ENCODE measurements around the gene MAP6D1. TPM values are rescaled to one million over a fixed set of nuclear protein-coding genes. Genes with fewer than 3 reads are reported as not detected.

The MAP6D1 gene
- total and polyA plus RNA-seq, 9 of the 15 experiments (the other 6 are each of a cell fraction or from before 2014, with no cell fraction given): 0.16 to 1.5 (median 0.44) TPM; not detected in 3

DNA sequence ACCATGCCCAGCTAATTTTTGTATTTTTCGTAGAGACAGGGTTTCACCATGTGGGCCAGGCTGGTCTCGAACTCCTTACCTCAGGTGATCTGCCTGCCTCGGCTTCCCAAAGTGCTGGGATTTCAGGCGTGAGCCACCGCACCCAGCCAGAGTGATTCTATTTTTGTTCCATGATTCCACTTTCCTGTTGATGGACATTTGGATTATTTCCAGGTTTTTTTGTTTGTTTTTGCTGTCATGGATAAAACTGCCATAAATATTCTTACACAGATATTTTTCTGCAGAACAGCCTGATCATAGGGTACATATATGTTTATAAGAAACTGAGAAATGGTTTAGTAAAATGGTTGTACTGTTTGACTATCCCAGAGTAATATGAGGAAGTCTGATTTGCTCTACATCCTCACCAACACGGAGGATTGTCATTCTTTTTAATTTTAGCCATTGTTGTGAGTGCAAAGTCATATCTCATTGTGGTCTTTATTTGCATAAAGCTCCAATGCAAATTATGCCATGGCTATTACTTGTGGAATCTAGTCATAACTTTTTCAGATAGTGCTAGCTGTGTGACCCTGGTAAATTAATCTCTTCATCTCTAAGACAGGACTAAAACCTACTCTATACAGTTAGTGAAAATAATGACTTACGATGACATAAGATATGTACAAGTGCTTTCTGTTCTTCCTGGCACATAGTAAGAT, 42.7 kb downstream of the MAP6D1 start:
- Histone ChIP-seq H3K79me2 (ENCODE audit: control insufficient read depth, insufficient read depth, low read length) (no peaks in the 10 kb centered on the region), H4K20me1 (replicated peaks; ENCODE audit: control insufficient read depth, insufficient read depth, low read length) (no peaks in the 10 kb centered on the region), H3K9me1 (ENCODE audit: control insufficient read depth, insufficient read depth, low read length) (no peaks in the 10 kb centered on the region), H3K4me3 (no peak overlapping the region), H3K4me2 (ENCODE audit: insufficient read depth, low read length) (no peak overlapping the region), H2AFZ (ENCODE audit: low read depth, low read length) (no peak overlapping the region), H3K27me3 (ENCODE audit: control insufficient read depth in 2 of 2, insufficient read depth in 2 of 2, low read length in 2 of 2) (no peaks in the 10 kb centered on the region), H3K36me3 (ENCODE audit: control insufficient read depth, insufficient read depth, low read length) (peaks cover 66% of the 10 kb centered on the region), H3K9me3 (replicated peaks; ENCODE audit: control insufficient read depth, insufficient read depth, low read depth, low read length) (no peaks in the 10 kb centered on the region), H3K27ac (ENCODE audit: extremely low read depth, low read depth, low read length) (no peak overlapping the region), H3K4me1 (replicated peaks in 1 of 2; ENCODE audit: control insufficient read depth in 2 of 2, insufficient read depth in 2 of 2, low read length in 2 of 2) (no peaks in the 10 kb centered on the region; a peak in 1 of 5 replicates), H3K9ac (ENCODE audit: insufficient read depth in 1 of 2, low read depth in 2 of 2, low read length in 2 of 2) (no peak overlapping the region)
- FAIRE-seq (no peak), ATAC-seq (no peak), DNase-seq (ENCODE audit: extremely low read depth in 1 of 4, low spot score in 3 of 4) (no peak)
- in situ Hi-C loops (cut with MboI): no loop called here
- BruUV-seq (replicated peaks): no TSS peak
- intact Hi-C loops (cut with micrococcal nuclease): no loop called here
- 81% methylated on average over 7 of the region's 7 CpGs for WGBS (ENCODE audit: insufficient coverage, low coverage, missing lambda C conversion rate)
- POLR2A ChIA-PET: no interaction called here
- CTCF ChIA-PET (ENCODE audit: low intra/inter-chr PET ratio): no interaction called here
- TF ChIP-seq, protein P1, sequence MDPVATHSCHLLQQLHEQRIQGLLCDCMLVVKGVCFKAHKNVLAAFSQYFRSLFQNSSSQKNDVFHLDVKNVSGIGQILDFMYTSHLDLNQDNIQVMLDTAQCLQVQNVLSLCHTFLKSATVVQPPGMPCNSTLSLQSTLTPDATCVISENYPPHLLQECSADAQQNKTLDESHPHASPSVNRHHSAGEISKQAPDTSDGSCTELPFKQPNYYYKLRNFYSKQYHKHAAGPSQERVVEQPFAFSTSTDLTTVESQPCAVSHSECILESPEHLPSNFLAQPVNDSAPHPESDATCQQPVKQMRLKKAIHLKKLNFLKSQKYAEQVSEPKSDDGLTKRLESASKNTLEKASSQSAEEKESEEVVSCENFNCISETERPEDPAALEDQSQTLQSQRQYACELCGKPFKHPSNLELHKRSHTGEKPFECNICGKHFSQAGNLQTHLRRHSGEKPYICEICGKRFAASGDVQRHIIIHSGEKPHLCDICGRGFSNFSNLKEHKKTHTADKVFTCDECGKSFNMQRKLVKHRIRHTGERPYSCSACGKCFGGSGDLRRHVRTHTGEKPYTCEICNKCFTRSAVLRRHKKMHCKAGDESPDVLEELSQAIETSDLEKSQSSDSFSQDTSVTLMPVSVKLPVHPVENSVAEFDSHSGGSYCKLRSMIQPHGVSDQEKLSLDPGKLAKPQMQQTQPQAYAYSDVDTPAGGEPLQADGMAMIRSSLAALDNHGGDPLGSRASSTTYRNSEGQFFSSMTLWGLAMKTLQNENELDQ (CRISPR knock-in tag; IDR thresholded peaks at IDR 0.05; ENCODE audit: borderline replicate concordance): no peak
- TF ChIP-seq, protein P2, sequence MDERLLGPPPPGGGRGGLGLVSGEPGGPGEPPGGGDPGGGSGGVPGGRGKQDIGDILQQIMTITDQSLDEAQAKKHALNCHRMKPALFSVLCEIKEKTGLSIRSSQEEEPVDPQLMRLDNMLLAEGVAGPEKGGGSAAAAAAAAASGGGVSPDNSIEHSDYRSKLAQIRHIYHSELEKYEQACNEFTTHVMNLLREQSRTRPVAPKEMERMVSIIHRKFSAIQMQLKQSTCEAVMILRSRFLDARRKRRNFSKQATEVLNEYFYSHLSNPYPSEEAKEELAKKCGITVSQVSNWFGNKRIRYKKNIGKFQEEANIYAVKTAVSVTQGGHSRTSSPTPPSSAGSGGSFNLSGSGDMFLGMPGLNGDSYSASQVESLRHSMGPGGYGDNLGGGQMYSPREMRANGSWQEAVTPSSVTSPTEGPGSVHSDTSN (CRISPR knock-in tag; IDR thresholded peaks at IDR 0.05; ENCODE audit: low read depth): no peak
- TF ChIP-seq, protein P2 (tag; conservative IDR thresholded peaks at IDR 0.05; ENCODE audit: low read depth): 0 out of 2 replicates have a peak, but pooled peaks have one; percentile 33
